NCI-H748 treated with DMSO at 0.1 percent for 48 hours (cell line): ENCODE data around the gene GALM.
"Not testable (repeated sequence)": the region's sequence is repeated elsewhere in the genome, so short reads cannot be mapped to it uniquely, and the experiment has no call there.

ENCODE experiments used
- DNase-seq: peaks from one replicate; lab custom pipeline; 2025; lab: John Stamatoyannopoulos, UW

Gene GALM

DNA sequence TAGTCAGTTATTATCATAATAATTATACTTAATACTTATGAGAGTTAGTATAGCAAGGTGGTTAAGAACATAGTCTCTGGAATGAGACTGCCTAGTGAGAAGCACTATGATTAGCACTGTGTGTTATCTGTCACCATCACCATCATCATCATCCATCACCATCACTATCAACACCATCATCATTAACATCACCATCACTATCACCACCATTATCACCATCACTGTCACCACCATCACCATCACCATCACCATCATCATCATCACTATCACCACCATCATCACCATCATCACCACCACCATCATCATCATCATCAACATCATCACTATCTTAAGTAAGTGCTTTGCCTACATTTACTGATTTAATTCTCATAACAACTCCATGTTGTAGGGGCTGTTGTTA, 45.6 kb downstream of the GALM start:
- no peak for DNase-seq

DNA sequence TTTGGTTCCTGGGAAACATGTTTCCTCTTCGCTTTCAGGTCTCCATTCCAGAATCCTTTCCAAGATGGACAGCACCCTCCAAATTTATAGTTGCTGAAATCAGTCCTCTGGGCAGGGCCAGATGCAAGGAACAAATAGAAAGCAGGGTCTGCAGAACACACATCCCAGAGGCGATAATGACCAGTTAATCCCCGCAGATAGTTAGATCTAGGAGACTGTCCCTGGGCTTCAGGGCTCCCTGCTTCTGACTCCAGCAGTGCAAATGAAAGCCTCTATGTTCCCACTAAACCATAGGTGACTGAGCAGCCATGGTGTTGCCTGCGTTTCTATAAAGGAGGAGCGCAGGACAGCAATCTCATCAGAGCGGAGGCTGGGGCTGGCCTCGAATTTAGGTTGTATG, 46.5 kb downstream of the GALM start:
- no peak for DNase-seq

DNA sequence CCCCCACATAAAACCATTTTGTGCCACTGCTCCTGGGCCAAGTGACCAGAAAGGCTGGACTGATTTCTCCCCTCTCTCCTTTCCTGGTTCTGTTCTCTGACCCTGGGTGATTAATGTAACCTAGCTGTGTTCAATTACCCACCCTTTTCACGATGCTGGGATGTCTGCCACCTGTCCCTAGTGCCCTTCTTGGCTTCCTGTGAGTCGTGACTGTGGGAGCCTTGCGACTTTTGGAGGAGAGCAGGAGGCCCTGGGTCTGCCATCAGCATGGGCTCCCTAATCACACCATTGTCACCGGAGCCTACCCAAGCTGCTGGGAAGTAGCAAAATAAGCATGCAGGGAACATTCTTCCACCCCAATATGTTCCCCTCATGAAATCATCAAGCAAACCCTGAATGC, 47.0 kb downstream of the GALM start:
- DNase-seq, result no peak

DNA sequence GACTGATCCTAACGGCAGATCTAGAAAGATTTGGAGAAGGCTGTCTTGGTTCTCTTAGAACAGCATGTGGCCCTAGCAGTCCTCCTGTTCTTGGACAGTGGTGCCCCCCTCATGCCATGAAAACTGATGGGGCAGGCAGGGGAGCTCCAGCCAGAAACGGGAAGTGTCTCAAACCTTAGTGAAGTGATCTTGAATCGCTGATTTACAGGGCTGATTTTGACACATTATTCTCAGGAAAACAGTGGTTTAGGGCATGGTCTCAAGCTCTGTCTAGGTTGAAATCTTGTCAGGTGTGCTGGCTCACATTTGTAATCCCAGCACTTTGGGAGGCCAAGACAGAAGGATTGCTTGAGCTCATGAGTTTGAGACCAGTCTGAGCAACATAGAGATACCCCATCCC, 47.4 kb downstream of the GALM start:
- DNase-seq, result no peak

DNA sequence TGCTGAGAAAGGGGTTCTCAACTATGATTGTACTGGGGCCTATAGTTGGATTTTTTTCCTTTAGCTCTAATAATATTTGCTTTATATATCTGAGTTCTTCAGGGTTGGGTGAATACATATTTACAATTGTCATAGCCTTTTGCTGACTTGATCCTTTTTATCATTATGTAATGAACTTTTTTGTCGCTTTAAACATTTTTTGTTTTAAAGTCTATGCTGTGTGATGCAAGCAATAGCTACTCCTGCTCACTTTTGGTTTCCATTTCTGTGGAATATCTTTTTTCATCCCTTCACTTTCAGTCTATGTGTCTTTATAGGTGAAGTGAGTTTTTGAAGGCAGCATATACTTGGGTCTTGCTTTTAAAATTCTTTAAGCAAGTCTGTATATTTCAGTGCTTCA, 49.0 kb downstream of the GALM start:
- DNase-seq, result not testable (repeated sequence)

DNA sequence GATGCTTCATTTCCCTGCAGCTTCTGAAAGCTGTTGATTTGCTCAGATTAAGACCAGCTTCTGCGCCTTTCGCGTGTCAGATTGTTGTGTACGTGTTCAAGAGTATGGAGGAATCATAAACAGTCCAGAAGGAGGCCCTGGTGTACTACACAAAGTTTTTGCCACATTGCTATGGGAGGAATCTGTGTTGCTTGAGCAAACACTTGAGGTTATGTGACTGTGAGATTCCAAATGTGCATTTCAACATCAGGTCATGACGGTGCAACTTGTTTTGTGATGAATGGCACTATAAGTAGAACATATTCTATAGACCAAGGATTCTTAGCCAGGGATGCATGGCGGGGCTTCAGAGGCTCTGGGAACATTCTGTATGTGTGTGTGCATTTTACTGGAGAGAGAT, 50.3 kb downstream of the GALM start:
- no peak for DNase-seq

DNA sequence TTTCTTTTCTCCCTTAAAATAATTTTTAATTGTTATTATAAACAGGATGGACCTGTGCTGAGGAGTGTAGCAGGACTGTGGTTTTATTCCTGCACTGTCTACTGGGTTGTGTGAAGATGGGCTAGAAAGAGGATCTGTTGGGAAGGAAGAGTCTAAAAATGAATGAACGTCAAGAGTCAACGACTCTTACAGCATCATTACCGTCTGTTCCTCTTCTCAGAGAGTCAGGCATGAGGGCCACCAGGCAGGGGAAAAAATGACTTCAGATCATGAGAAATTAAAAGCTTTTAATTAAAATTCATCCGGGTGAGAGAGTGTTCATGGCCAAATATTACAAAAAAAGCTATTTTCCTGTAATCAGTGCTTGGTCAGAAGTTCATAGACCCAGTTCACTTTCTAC, 52.7 kb downstream of the GALM start:
- DNase-seq, result no peak

DNA sequence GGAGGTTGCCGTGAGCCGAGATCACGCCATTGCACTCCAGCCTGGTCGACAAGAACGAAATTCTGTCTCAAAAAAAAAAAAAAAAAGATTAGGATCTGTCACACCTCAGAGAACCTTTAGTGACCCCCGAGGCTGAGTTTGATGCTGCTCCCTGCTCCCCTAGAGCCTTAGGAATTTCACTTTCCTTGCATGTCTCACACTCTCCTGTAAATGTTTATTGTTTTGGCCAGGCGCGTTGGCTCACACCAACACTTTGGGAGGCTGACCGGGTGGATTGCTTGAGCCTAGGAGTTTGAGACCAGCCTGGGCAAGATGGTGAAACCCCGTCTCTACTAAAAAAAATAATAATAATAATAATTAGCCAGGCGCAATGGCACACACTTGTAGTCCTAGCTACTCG, 53.8 kb downstream of the GALM start:
- no peak for DNase-seq

DNA sequence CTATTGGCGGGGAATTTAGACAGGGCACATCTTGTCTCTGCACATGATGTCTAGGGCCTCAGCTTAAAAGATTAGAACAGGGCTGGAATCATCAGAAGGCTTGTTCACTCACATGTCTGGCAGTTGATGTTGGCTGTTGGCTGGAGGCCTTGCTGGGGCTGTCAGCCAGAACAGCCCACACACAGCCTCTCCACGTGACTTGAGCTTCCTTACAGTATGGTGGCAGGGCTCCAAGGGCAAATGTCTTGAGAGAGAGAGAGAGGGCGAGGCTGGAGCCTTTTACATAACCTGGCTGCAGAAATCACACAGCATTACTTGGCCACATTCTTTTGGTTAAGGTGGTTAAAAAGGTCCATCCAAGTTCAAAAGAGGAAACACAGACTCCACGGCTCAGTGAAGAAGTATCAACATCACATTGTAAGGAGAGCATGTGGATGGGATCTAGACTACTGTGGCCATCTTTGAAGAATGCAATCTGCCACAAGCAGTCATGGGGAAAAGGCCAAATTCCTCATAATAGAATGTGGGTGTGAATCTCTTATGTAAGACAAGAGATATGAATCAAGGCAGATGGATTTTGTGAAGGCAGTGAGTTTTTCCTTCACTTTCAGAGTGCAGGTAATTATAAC, 54.8 kb downstream of the GALM start:
- no peak for DNase-seq

DNA sequence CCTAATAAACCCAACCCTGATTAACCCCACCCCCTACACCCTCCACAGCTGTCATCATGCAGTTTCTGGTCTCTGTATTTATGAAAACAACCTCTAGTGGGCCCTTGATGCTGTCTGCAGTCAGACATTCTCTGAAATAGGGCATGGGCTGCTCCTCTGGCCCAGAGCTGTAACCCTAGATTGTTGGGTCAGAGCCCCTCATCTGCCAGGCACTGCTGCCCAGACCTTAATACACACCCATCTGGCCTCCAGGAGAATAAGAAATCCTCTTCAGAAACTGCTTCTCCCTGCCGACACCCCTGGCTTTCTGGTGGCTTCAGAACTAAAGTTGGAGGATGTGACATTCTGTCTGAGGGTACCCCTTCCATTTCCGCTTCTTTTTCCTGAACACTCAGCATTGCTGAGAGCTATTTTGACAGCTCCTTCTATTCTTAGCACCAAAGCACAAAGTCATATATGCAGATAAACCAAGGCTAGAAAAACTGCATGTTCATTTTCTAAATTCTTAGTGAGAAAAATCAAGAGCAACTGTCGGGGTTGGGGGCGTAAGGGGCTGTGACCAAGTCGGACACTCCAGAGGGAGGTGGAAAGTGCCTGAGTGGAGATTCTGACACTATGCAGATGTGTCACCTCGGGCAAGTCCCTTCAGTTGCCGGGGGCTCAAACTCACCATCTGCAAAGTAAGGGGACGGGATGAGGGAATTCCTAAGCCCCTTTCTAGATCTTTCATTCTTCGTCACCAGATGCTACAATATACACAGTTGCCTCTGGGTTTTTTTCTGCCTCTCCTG, 56.6 kb downstream of the GALM start:
- DNase-seq, result no peak

DNA sequence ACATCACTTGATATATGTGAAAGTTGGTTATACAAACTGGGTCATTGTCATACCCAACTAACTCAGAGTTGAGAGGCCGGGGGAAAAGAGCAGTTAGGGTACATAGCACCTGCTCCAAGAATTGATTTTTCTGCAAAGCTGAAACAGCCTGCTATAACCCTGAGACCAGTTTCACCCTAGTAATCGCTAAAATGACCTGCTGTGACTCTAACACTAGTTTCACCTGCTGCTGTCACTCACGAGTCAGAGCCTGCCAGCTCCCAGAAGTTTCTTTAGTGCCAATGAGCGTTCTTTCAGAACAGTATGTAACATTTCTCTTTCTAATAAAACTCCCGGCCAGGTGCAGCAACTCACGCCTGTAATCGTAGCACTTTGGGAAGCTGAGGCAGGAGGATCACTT, 57.3 kb downstream of the GALM start:
- no peak for DNase-seq

DNA sequence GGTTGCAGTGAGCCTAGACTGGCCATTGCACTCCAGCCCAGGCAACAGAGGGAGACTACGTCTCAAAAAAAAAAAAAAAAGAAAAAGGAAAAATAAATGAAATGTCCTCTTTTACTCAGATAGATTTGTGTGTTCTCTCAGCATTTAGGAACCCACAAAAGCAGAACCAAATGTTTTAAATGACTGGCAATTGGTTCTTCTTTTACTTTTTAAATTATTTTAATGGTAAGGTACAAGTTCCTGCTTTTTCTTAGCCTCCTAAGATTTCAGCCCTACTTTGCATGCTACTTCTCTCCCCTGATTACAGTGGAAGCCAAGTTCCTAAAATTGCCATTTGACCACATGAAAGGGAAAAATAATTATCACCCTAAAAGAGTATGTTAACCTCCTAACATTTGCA, 61.7 kb downstream of the GALM start:
- DNase-seq, result no peak

DNA sequence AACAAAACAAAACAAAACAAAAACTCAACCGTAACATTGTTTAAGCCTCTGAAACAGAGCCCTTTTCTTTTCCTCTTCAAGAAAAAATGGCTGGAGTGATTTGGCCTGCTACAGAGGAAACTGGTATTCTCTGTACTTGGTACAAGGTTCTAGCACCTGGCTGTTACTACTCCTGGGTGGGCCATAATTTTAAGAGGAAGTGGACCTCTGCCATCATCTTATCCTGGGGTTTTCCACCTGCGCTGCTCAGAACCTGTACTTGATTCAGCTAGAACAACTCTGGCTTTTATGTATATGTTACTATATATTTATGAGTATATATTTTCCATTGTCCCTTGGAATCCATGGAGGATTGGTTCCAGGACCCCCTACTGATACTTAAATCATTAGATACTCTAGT, 62.8 kb downstream of the GALM start:
- no peak for DNase-seq

DNA sequence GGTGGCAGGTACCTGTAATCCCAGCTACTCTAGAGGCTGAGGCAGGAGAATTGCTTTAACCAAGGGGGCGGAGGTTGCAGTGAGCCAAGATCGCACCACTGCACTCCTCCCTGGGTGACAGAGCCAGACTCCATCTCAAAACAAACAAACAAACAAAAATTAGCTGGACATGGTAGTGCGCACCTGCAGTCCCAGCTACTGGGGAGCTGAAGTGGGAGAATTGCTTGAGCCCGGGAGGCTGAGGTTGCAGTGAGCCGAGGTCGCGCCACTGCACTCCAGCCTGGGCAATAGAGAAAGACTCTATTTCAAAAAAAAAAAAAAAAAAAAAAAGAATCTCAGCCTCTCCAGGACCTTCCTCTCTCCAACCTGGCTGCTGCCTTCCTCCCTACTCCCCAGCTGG, 65.2 kb downstream of the GALM start:
- DNase-seq, result no peak

DNA sequence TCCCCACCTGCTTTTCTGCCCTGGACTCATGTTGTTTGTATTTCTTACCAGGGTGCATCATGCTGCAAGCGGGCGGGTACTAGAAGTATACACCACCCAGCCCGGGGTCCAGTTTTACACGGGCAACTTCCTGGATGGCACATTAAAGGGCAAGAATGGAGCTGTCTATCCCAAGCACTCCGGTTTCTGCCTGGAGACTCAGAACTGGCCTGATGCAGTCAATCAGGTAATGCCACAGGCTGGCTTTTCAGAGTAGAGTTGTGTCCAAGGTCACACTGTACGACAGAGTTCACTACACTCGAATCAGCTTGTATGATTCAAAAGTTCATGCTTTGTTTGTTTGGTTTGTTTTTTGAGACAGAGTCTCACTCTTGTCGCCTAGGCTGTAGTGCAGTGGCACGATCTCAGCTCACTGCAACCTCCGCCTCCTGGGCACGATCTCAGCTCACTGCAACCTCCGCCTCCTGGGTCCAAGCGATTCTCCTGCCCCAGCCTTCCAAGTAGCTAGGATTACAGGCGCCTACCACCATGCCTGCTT, 65.8 kb downstream of the GALM start:
- no peak for DNase-seq

DNA sequence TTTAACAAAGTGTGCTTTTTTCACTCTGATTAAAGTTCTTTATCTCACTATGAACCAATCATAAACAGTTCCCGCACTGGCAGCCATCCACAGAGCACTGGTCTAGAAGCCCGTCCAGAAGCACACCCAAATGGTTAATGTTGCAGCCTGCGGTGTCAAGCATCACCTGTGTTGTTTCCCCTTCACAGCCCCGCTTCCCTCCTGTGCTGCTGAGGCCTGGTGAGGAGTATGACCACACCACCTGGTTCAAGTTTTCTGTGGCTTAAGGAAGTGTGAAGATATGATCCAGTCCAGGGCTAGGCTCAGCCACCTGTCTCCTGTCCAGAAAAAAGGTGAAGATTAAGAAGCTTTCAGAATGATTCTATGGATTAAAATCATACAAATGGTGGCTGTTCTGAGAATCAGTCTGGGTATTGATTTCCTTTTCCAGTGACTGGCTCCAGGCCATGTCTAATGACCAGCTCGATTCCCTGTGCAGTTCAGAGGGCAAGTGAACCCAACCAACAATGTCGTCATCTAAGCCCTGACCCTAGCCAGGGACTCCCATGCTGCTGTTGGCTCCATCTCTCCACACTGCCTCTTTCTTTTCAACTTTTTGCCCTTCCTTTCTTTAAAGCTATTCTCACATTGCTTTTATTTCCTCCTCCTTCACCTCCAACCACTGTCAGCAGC, 67.5 kb downstream of the GALM start:
- DNase-seq, result no peak

DNA sequence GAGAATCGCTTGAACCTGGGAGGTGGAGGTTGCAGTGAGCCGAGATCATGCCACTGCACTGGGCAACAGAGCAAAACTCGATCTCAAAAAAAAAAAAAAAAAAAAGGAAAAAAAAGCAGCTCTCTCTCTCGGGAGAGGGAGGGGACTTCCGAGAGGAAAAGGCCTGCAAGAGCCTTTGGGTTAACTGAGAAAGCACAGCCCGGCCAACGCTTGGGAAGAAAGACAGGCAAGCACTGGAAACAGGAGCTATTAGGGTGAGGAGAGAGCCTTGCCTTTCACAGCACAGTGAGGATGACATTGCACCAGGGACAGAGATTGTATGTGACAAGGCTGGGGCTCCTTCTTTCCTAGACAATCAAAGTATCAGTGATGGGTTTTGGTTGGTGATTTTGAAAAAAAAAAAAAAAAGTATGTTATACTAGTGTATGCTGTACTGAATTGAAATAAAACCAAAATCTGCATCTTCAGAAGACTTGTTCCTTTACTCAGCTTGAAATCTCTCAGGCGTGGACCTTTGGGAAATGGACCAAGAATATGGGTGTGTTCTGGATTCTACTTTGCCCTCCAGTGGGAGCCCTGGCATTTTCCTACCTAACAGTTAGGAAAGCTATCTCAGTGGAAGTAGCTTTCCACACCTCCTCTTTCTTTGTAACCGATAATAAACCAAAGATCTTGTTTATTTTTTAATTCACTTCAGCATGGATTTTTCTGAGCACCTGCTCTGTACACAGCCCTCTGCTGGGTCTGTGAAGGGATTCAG, 68.6 kb downstream of the GALM start:
- no peak for DNase-seq

DNA sequence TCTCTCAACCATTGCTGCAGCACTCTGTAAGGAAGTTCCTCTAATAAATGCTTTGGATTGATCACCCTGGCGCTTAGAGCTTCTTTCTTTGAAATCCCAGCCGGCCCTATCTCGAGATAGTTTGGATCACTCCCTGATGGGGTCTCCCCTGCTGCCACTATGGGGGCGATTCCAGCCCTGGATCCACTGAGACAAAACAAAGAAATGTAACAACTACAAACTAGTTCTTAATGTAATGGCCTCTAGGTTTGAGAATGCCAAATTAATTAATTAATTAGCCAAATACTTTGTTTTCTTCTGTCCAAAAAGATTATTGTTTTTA, 70.0 kb downstream of the GALM start:
- no peak for DNase-seq

DNA sequence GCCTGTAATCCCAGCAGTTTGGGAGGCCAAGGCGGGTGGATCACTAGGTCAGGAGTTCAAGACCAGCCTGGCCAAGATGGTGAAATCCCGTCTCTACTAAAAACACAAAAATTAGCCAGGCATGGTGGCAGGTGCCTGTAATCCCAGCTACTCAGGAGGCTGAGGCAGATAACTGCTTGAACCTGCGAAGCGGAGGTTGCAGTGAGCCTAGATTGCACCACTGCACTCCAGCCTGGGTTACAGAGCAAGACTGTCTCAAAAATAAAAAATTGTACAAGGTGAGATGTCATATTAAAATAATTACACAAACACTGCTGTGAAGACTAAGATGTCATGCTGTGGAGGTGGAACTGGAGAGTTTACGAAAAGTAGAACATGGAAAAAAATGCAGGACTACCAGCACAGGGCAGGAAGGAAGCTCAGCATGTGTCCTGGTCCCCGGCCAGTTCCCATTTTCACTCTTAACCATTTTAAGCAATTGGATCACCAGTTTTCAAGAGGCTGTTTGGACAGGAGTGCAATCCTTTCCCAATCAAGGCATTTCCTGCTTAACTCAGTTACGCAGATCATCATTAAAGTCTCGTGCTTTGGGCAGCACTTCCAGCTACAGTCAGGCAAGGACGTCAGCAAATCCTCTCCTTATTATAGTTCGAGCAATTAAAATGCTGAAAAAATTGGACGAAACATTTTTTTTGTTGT, 71.2 kb downstream of the GALM start:
- not testable (repeated sequence) for DNase-seq

DNA sequence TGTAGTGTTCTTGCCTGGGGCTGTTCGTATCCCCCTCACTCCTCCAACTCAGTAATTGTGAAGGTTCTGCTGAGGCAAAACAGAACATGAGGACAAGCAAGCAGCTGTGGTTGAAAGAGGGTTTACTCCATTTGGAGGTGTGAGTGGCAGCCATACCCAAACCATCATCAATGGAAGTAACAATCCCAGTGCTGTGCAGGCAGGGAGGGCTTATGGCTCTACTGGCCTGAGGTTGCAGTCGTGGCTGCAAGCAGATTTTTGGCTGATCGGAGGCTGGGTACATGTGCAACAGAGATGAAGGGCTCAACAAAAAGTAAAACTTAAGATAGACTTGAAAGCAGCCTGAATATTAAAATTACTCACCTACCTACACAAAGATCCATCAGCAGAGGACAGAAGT, 72.0 kb downstream of the GALM start:
- no peak for DNase-seq

DNA sequence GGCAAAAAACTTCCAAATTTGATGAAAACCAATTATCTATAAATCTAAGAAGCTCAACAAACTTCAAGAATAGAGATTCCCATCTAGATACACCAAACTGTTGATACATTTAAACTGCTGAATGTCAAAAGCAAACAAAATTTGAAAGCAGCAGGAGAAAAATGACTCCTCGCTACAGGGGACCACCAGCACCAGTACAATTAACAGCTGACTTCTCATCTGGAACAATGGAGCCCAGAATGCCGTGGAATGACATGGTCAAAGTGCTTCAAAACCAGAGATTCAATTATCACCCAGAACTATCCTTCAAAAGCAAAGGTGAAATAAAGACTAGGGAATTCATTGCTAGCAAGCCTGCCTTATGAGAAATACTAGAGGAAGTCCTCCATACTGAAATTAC, 73.6 kb downstream of the GALM start:
- DNase-seq, result no peak
